D721Med (cell line): ENCODE data around the gene RPS25.
"Not testable (repeated sequence)": the region's sequence is repeated elsewhere in the genome, so short reads cannot be mapped to it uniquely, and the experiment has no call there.

Experiments
- DNase-seq: peaks from one replicate; pipeline ENCODE4 v3.0.0; 2011; ENCODE audit warnings: low spot score; ENCODE audit not compliant: insufficient read length
- FAIRE-seq: peaks from 2 replicates; lab custom pipeline; 2011; peaks lifted over from hg19 to GRCh38; lab: Jason Lieb, UNC
- TF ChIP-seq, protein P1 (sequence below): IDR thresholded peaks from 2 replicates; pipeline ENCODE4 v1.5.1; 2012; ENCODE audit warnings: mild to moderate bottlenecking, control low read depth; ENCODE audit not compliant: insufficient read depth; ENCODE audit errors: missing control alignments

The RPS25 gene

DNA sequence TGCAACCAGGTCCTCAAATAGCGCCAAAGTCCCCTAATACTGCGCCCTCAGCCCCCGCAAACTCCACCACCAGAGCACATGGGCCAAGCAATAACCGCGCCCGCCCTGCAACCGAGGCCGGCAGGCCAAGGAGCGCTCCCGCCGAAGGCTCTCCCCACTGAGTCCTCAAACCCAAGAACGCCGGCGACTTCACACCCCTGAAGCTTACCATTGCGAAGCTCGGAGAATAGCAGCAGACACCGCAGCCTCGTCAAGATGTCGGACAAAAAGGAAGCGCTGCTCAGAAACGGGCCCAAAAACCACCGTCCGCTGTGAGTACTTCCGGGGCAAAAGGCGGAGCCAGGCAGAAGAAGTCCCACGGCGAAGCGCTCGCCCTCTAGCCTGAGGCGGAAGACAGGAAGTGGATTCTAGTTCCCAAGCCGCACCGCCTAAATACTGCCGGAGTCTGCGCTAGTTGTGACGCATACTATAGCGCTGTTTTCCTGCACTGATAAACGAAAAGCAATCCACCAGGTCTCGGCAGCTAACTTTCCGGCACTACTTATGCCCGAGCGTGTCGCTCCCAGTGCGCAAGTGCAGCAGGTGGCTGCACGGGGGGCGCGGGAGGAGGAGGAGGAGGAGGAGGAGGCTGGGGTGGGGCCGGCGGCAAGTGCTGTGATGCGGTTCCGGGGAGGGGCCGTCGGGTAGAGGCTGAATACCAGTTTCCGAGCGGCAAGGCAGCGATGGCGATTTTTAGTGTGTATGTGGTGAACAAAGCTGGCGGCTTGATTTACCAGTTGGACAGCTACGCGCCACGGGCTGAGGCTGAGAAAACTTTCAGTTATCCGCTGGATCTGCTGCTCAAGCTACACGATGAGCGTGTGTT lies at the start of gene RPS25, which contains the start of gene TRAPPC4:
TSS of gene RPS25 (minus strand) at position 270 of the 865 bp plus-strand sequence. CDS start at position 211, 59 bp downstream.
TSS of gene TRAPPC4 (plus strand) at position 693 of the 865 bp plus-strand sequence. CDS start at position 723, 30 bp downstream.
- TF ChIP-seq, protein P1, sequence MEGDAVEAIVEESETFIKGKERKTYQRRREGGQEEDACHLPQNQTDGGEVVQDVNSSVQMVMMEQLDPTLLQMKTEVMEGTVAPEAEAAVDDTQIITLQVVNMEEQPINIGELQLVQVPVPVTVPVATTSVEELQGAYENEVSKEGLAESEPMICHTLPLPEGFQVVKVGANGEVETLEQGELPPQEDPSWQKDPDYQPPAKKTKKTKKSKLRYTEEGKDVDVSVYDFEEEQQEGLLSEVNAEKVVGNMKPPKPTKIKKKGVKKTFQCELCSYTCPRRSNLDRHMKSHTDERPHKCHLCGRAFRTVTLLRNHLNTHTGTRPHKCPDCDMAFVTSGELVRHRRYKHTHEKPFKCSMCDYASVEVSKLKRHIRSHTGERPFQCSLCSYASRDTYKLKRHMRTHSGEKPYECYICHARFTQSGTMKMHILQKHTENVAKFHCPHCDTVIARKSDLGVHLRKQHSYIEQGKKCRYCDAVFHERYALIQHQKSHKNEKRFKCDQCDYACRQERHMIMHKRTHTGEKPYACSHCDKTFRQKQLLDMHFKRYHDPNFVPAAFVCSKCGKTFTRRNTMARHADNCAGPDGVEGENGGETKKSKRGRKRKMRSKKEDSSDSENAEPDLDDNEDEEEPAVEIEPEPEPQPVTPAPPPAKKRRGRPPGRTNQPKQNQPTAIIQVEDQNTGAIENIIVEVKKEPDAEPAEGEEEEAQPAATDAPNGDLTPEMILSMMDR, result no peak
- DNase-seq (peak; percentile 90), FAIRE-seq (no peak)

DNA sequence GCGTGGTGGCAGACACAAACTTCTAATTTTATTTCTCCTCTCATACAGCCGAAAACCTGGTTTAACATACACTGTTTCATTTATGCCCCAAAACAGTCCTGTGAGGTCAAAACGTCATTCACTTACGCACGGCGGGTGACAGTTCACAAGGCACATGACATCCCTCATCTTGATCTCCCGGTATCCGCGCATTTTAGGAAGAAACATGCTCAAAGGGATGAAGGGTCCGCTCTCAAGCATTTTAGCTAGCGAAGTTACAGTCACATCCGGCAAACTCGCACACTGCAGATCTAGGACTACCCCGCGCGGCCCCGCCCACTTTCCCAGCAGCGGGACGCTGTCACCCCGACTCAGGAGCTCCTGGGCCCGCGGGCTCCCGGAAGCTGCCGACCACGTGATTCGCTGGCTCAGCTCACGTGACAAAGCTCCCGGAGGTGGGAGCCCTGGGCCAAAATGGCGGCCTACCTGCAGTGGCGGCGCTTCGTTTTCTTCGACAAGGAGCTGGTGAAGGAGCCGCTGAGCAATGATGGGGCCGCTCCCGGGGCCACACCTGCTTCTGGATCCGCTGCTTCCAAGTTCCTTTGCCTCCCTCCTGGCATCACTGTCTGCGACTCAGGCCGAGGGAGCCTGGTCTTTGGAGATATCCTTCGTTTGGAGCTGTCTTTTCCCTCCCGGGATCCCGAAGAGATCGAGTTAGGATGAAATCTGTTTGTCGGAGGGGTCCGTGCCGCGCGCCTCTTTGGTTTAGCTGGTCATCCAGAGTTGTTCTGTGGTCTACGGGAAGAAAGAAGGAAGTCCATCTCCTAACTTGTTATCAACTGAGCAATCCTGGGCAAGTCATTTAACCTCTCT lies 49.5 kb upstream of the RPS25 start, which contains the start of gene VPS11:
TSS of gene VPS11 (plus strand) at position 448 of the 852 bp plus-strand sequence. CDS start at position 454, 6 bp downstream.
- DNase-seq, result peak; percentile 100
- FAIRE-seq, result no peak
- TF ChIP-seq, protein P1, result no peak

DNA sequence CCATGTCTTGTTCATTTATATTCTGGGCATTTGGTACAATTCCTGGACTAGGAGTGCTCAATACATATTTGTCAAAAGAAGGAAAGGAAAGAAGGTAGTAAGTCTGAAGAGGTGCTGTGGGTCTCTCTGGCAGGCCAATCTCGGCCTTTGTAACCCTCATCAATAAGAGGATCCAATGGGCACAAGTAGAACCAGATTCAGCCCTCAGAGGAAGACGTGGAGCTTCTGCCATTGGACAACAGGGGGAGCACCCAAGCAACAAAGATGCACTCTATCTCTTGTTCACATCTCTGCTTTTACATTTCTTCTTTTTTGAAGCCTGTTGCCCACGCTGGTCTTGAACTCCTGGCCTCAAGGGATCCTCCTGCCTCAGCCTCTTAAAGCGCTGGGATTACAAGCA lies 47.2 kb upstream of the RPS25 start:
- TF ChIP-seq, protein P1, result peak; percentile 40
- FAIRE-seq, result no peak
- DNase-seq, result no peak

DNA sequence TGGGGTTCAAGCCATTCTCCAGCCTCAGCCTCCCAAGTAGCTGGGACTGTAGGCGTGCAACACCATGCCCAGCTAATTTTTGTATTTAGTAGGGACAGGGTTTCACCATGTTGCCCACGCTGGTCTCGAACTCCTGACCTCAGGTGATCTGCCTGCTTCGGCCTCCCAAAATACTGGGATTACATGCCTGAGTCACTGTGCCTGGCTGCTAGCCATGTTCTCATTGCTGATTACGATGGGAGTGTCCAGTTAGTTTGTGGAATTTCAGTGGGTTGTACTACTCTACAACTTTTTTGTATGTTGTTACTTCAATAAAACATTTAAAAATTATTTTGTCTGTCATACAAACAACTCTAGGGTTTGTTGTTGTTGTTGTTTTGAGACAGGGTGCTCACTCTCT lies 44.6 kb upstream of the RPS25 start:
- DNase-seq, result no peak
- no peak for FAIRE-seq
- TF ChIP-seq, protein P1, result no peak

DNA sequence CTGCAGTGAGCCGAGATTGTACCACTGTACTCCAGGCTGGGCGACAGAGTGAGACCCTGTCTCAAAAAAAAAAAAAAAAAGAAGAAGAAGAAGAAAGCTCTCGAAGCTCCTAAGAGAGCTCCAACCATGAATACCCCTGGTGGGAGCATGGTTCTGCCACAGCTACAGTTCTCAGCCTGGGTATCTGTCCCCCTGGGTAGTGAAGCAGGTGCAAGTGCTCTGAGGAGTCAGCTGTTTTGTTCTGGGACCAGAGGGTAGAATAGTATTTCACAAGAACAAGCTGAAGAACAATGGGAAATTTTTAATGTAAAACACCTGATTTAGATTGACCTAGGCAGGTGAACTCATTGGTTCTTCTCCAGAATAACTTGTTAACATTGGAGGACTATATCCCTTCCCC lies 43.1 kb upstream of the RPS25 start:
- TF ChIP-seq, protein P1, result no peak
- DNase-seq (no peak), FAIRE-seq (no peak)

DNA sequence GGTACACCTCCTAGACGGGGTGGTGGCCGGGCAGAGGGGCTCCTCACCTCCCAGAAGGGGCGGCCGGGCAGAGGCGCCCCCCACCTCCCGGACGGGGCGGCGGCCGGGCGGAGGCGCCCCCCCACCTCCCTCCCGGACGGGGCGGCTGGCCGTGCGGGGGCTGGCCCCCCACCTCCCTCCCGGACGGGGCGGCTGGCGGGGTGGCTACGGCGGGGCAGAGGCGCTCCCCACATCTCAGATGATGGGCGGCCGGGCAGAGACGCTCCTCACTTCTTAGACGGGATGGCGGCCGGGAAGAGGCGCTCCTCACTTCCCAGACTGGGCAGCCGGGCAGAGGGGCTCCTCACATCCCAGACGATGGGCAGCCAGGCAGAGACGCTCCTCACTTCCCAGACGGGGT lies 41.0 kb upstream of the RPS25 start:
- FAIRE-seq, DNase-seq: not testable (repeated sequence)

DNA sequence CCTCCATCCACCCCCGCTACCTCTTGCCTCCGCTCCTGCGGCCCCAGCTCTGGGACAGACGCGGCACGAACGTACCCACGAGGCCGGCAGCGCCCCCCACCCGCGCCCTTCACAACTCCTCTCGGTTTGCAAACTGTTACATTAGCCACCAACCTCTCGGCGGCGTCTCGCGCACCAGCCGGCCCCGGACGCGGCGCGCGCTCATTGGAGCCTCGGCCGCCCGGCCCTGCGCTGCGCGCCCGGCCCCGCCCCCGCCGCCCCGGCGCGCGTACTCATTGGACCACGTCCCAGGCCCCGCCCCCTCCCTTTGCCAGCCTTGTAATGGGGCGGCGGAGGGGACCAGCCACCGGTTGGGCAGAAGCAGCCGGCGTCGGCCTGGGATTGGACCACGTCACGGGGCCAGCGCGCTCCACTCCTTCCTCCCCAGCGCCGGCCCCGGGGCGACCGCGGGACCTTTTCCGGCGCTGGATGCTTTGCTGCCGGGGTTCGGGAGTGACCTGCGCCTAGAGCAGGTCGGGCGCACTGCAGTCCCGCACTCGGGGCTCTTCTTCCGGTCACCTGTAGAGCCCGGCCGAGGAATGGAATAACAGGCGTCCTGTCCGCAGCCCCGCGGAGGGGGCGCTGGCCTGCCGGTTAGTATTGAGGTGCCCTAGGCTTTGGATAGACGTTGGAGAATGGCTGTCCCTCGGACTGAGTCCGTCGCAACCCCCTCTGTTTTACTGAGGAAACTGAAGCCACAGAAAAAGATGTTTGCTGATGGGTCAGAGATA lies 39.0 kb upstream of the RPS25 start, which contains the start of gene HYOU1:
TSS of gene HYOU1 (minus strand) at position 206 of the 770 bp plus-strand sequence. CDS start 1,045 bp downstream, outside the sequence.
- TF ChIP-seq, protein P1, result peak; percentile 17
- FAIRE-seq (no peak), DNase-seq (peak; percentile 95)
